ENCODE results near the gene MT1B. TPM values are rescaled to one million over a fixed set of nuclear protein-coding genes. Genes with fewer than 3 reads are reported as not detected.

MT1B gene
- polyA plus RNA-seq, 1 experiment = not detected

DNA sequence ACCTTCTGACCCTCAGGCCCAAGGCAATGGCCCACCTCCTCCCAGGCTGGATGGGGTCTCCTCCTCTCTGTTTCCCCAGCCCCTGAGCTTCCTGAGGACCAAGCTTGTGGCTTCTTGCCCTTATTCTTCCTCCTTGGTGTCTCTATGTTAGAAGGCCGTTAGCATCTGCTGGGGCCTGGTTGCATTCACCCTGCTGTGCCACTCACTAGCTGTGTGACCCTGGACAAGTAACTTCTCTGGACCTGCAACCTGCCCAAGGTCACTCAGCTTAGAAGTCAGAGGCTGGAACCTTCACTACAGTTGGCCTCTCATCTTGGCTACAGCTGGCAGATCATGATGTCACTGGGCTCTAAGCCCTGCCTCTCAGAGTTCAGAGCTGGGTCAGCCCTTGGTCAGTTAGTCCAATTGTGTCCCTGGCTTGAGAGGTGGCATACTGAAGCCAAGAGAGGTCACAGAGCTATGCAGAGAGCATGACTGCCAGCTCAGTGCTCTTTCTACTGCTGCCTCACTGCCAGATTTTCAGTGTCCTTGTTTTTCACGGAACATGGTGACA lies 40.3 kb upstream of the MT1B start:
- ChIA-PET CTCF (interaction anchor here (1.8 to 2.6 kb wide), 2 partner anchors 10 to 91 kb away, joined by 7 read pairs; no protein-coding TSS in a partner anchor), POLR2A (interaction anchor here (0.6 to 8.7 kb wide), 4 partner anchors 11 to 158 kb away, joined by 3 to 201 read pairs (median 4); partner anchors contain the start of gene MT1E)
- Histone ChIP-seq H3K4me3 (ENCODE audit: low read depth, low read length) (no peak overlapping the region), H3K27ac (ENCODE audit: low read depth, low read length) (peak overlapping the region; percentile 98), H3K9me3 (ENCODE audit: control insufficient read depth, insufficient read depth, low read length) (no peaks in the 10 kb centered on the region; the same call in 1 of the 2 replicates), H3K27me3 (ENCODE audit: control insufficient read depth, insufficient read depth, low read length) (no peaks in the 10 kb centered on the region)
- no peak for DNase-seq (ENCODE audit: low read depth, low spot score)
- TF ChIP-seq, protein P1, sequence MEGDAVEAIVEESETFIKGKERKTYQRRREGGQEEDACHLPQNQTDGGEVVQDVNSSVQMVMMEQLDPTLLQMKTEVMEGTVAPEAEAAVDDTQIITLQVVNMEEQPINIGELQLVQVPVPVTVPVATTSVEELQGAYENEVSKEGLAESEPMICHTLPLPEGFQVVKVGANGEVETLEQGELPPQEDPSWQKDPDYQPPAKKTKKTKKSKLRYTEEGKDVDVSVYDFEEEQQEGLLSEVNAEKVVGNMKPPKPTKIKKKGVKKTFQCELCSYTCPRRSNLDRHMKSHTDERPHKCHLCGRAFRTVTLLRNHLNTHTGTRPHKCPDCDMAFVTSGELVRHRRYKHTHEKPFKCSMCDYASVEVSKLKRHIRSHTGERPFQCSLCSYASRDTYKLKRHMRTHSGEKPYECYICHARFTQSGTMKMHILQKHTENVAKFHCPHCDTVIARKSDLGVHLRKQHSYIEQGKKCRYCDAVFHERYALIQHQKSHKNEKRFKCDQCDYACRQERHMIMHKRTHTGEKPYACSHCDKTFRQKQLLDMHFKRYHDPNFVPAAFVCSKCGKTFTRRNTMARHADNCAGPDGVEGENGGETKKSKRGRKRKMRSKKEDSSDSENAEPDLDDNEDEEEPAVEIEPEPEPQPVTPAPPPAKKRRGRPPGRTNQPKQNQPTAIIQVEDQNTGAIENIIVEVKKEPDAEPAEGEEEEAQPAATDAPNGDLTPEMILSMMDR (IDR thresholded peaks at IDR 0.05; ENCODE audit: low read depth, low read length) = no peak

DNA sequence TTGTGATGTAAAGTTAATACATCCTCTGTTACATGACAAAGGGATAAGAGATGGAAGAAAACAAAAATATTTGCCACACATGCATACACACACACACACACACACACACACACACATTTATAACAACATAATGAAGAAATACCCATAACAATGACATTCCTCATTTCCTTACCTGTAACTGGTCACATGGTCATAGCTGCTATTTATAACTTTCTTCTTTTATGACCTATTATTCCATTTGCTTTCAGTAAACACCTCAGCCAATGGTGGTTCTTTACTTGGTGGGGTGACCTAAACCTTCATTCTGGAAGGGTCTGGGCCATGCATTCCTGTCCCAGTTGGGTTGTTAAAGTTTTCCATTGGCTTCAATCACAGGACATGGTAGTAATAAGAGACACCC lies 38.0 kb upstream of the MT1B start:
- DNase-seq (ENCODE audit: low read depth, low spot score) = no peak
- no peaks in the 10 kb centered on the region for H3K27me3 ChIP-seq (ENCODE audit: control insufficient read depth, insufficient read depth, low read length)
- no peak overlapping the region for H3K27ac ChIP-seq (ENCODE audit: low read depth, low read length)
- H3K9me3 ChIP-seq (ENCODE audit: control insufficient read depth, insufficient read depth, low read length) = no peaks in the 10 kb centered on the region
- ChIA-PET CTCF (no interaction called here), POLR2A (interaction anchor here (8.7 kb wide), 1 partner anchor 12 kb away, joined by 201 read pairs; the partner anchor contains the start of gene MT1E)
- H3K4me3 ChIP-seq (ENCODE audit: low read depth, low read length) = no peak overlapping the region
- TF ChIP-seq, protein P1 (IDR thresholded peaks at IDR 0.05; ENCODE audit: low read depth, low read length) = no peak

DNA sequence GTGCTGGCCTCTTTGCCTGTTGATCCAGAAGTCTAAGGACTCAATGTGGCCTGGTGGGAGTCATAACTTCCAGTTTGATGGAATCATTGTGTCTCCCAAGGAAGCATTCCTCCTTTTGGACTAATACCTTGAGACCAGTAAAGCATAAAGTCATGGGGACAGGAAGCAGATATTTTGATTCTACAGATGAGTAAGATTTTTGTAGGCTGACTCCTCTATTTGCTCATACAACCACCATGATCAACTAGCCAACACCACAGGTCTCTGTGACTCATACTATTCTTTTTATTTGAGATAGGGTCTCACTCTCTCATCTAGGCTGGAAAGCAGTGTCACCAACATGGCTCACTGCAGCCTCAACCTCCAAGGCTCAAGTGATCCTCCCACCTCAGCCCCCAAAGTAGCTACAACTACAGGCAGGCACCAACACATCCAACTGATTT lies 37.1 kb upstream of the MT1B start:
- H3K9me3 ChIP-seq (ENCODE audit: control insufficient read depth, insufficient read depth, low read length) = no peaks in the 10 kb centered on the region
- ChIA-PET POLR2A (no interaction called here), CTCF (interaction anchor here (1.0 kb wide), 1 partner anchor 14 kb away, joined by 3 read pairs; no protein-coding TSS in a partner anchor)
- TF ChIP-seq, protein P1 (IDR thresholded peaks at IDR 0.05; ENCODE audit: low read depth, low read length) = no peak
- peak overlapping the region; percentile 41 for H3K27ac ChIP-seq (ENCODE audit: low read depth, low read length)
- no peak for DNase-seq (ENCODE audit: low read depth, low spot score)
- no peak overlapping the region for H3K4me3 ChIP-seq (ENCODE audit: low read depth, low read length)
- H3K27me3 ChIP-seq (ENCODE audit: control insufficient read depth, insufficient read depth, low read length) = no peaks in the 10 kb centered on the region

DNA sequence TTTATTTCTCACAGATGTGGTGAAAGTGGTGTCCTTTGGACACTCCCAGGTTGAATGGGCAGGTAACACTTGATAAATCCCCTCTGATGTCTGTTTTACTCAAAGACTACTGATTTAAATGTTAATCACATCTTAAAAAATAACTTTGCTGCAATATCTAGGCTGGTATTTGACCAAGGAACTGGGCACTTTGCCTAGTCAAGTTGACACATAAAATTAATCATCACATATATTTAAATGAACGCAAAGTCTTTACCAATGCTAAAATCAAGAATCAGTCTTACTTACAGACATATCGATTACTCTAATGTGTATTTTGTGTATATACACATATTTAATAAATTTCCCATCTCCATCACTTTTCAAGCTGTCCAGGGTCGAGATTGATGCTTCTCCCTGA lies 36.3 kb upstream of the MT1B start:
- H3K27me3 ChIP-seq (ENCODE audit: control insufficient read depth, insufficient read depth, low read length) = no peaks in the 10 kb centered on the region
- ChIA-PET CTCF (interaction anchor here (1.0 kb wide), 1 partner anchor 15 kb away, joined by 3 read pairs; no protein-coding TSS in a partner anchor), POLR2A (interaction anchor here (2.8 kb wide), 1 partner anchor 10 kb away, joined by 25 read pairs; the partner anchor contains the start of gene MT1E)
- no peak for DNase-seq (ENCODE audit: low read depth, low spot score)
- H3K27ac ChIP-seq (ENCODE audit: low read depth, low read length) = no peak overlapping the region
- no peaks in the 10 kb centered on the region for H3K9me3 ChIP-seq (ENCODE audit: control insufficient read depth, insufficient read depth, low read length)
- TF ChIP-seq, protein P1 (IDR thresholded peaks at IDR 0.05; ENCODE audit: low read depth, low read length) = no peak
- H3K4me3 ChIP-seq (ENCODE audit: low read depth, low read length) = no peak overlapping the region

DNA sequence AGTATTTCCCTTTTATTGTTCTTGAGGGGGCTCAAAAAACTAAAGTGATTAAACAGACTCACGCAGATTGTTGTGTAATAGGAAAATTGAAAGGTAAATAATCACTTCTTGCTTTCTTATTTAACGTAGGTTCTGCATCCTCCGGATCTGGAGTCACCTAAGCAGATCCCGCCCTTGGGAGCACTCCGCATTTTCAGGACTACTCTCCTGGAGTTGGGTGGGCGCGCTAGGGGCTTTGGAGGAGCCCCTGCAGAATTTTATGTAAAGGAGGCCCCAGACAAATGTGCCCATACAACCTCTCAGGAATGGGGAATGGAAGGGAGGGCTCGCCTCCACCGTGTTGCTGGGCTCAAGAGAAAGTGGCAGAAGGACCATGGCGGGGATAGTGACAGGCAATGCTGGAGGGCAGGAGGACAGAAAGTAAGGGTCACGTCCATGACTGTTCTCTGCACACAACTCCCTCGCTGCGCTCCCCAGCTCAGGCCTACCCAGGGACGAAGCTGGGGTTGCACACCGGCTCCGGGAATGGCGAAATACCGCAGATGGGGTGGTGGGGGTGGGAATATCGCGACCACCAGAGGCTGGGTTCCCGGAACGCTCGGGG lies 35.0 kb upstream of the MT1B start:
- Histone ChIP-seq H3K27me3 (ENCODE audit: control insufficient read depth, insufficient read depth, low read length) (no peaks in the 10 kb centered on the region), H3K9me3 (ENCODE audit: control insufficient read depth, insufficient read depth, low read length) (no peaks in the 10 kb centered on the region), H3K27ac (ENCODE audit: low read depth, low read length) (no peak overlapping the region), H3K4me3 (ENCODE audit: low read depth, low read length) (peak overlapping the region; percentile 46; the same call in 1 of the 2 replicates)
- ChIA-PET CTCF (no interaction called here), POLR2A (interaction anchor here (1.6 to 2.8 kb wide), 2 partner anchors 8 to 9 kb away, joined by 4 to 25 read pairs; partner anchors contain the start of genes MT1E and MT2A)
- TF ChIP-seq, protein P1 (IDR thresholded peaks at IDR 0.05; ENCODE audit: low read depth, low read length) = no peak
- no peak for DNase-seq (ENCODE audit: low read depth, low spot score)
